GM12878 (cell line): Measurements from ENCODE around the gene ARL4C.

ENCODE experiments used
- CTCF ChIP-seq, 3 experiments: IDR thresholded peaks in 2 of 3; conservative IDR thresholded peaks in 1 of 3; 2 replicates each; pipeline ENCODE4 v1.5.1; 2011; ENCODE audit warnings: low read depth in 3 of 3, low read length in 3 of 3, mild to moderate bottlenecking in 3 of 3, control low read depth in 2 of 3, moderate library complexity in 2 of 3, inconsistent platforms in 1 of 3, mixed read lengths in 1 of 3; ENCODE audit not compliant: control insufficient read depth in 2 of 3, insufficient read depth in 1 of 3; ENCODE audit errors: extremely low read depth in 1 of 3
- EZH2 ChIP-seq: IDR thresholded peaks from 2 replicates; pipeline ENCODE4 v1.6.1; 2012; ENCODE audit warnings: low read depth, mild to moderate bottlenecking, control low read depth, inconsistent platforms, low read length, borderline replicate concordance; ENCODE audit not compliant: control insufficient read depth
- SIN3A ChIP-seq: IDR thresholded peaks from 2 replicates; pipeline ENCODE4 v1.6.1; 2012; ENCODE audit warnings: low read depth, low read length, improper control_type of control experiment
- SRF ChIP-seq, 2 experiments: IDR thresholded peaks; 2 replicates each; pipeline ENCODE4 v1.6.1; 2011; ENCODE audit warnings: low read depth in 2 of 2, low read length in 2 of 2, mild to moderate bottlenecking in 1 of 2, moderate library complexity in 1 of 2

GRCh38 chr2:234496835-234497593 is at the start of gene ARL4C:
- no peak for TF ChIP-seq CTCF (IDR thresholded peaks at IDR 0.05 in 2 of 3, conservative IDR thresholded peaks at IDR 0.05 in 1 of 3; ENCODE audit: control insufficient read depth in 2 of 3, extremely low read depth in 1 of 3, insufficient read depth in 1 of 3, low read depth in 3 of 3, low read length in 3 of 3)
- TF ChIP-seq SIN3A: no peak
- no peak for TF ChIP-seq SRF (IDR thresholded peaks at IDR 0.05; ENCODE audit: low read depth in 2 of 2, low read length in 2 of 2)
- no peak for TF ChIP-seq EZH2
